ENCODE measurements around the gene ZNF652. TPM values are rescaled to one million over a fixed set of nuclear protein-coding genes. Genes with fewer than 3 reads are reported as not detected.

The ZNF652 gene
- total and polyA plus RNA-seq, 2 of the 4 experiments (the other 2 are of a cell fraction), result 3.6 to 8.8 TPM

DNA sequence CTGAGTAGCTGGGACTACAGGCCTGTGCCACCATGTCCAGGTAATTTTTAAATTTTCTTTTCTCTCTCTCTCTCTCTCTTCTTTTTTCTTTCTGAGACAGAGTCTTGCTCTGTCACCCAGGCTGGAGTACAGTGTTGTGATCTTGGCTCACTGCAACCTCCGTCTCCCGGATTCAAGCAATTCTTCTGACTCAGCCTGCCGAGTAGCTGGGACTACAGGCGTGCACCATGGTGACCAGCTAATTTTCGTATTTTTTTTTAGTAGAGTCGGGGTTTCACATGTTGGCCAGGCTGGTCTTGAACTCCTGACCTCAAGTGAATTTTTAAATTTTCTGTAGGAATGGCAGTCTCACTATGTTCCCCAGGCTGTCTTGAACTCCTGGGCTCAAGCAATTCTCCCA, 11.1 kb upstream of the ZNF652 start:
- H2AK5ac ChIP-seq (ENCODE audit: low read depth, low read length), result no peak overlapping the region
- no peaks in the 10 kb centered on the region for H3K36me3 ChIP-seq (ENCODE audit: control insufficient read depth, insufficient read depth, low read length)
- H3K4me2 ChIP-seq (ENCODE audit: low read depth, low read length), result no peak overlapping the region
- BruUV-seq (replicated peaks), result no TSS peak
- H3K27me3 ChIP-seq (ENCODE audit: control insufficient read depth, insufficient read depth, low read length), result peaks cover 4% of the 10 kb centered on the region; the same call in 1 of the 2 replicates
- TF ChIP-seq MAZ (IDR thresholded peaks at IDR 0.05; ENCODE audit: borderline replicate concordance, low read depth, low read length) (no peak), MAFK (IDR thresholded peaks at IDR 0.05; ENCODE audit: low read depth, low read length) (no peak), NFE2L2 (IDR thresholded peaks at IDR 0.05; ENCODE audit: low read depth, low read length) (no peak), RFX5 (IDR thresholded peaks at IDR 0.05; ENCODE audit: low read depth, low read length) (no peak), RAD21 (IDR thresholded peaks at IDR 0.05; ENCODE audit: low read length) (no peak), CEBPB (IDR thresholded peaks at IDR 0.05; ENCODE audit: low read depth, low read length) (no peak), SMC3 (IDR thresholded peaks at IDR 0.05; ENCODE audit: low read depth, low read length) (no peak), RCOR1 (IDR thresholded peaks at IDR 0.05; ENCODE audit: insufficient replicate concordance, low read length) (no peak), MXI1 (IDR thresholded peaks at IDR 0.05; ENCODE audit: borderline replicate concordance, low read depth, low read length) (no peak), POLR2A (IDR thresholded peaks at IDR 0.05; ENCODE audit: low read depth, low read length) (no peak), FOS (IDR thresholded peaks at IDR 0.05; ENCODE audit: low read depth, low read length) (no peak), CHD1 (IDR thresholded peaks at IDR 0.05; ENCODE audit: low read depth, low read length) (no peak), BHLHE40 (IDR thresholded peaks at IDR 0.05; ENCODE audit: low read depth, low read length) (no peak)
- TF ChIP-seq, protein P1, sequence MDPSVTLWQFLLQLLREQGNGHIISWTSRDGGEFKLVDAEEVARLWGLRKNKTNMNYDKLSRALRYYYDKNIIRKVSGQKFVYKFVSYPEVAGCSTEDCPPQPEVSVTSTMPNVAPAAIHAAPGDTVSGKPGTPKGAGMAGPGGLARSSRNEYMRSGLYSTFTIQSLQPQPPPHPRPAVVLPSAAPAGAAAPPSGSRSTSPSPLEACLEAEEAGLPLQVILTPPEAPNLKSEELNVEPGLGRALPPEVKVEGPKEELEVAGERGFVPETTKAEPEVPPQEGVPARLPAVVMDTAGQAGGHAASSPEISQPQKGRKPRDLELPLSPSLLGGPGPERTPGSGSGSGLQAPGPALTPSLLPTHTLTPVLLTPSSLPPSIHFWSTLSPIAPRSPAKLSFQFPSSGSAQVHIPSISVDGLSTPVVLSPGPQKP (IDR thresholded peaks at IDR 0.05; ENCODE audit: borderline replicate concordance, low read depth, low read length), result no peak
- TF ChIP-seq, protein P2, sequence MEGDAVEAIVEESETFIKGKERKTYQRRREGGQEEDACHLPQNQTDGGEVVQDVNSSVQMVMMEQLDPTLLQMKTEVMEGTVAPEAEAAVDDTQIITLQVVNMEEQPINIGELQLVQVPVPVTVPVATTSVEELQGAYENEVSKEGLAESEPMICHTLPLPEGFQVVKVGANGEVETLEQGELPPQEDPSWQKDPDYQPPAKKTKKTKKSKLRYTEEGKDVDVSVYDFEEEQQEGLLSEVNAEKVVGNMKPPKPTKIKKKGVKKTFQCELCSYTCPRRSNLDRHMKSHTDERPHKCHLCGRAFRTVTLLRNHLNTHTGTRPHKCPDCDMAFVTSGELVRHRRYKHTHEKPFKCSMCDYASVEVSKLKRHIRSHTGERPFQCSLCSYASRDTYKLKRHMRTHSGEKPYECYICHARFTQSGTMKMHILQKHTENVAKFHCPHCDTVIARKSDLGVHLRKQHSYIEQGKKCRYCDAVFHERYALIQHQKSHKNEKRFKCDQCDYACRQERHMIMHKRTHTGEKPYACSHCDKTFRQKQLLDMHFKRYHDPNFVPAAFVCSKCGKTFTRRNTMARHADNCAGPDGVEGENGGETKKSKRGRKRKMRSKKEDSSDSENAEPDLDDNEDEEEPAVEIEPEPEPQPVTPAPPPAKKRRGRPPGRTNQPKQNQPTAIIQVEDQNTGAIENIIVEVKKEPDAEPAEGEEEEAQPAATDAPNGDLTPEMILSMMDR (conservative IDR thresholded peaks at IDR 0.05; ENCODE audit: low read depth, low read length), result no peak
- TF ChIP-seq, protein P3, sequence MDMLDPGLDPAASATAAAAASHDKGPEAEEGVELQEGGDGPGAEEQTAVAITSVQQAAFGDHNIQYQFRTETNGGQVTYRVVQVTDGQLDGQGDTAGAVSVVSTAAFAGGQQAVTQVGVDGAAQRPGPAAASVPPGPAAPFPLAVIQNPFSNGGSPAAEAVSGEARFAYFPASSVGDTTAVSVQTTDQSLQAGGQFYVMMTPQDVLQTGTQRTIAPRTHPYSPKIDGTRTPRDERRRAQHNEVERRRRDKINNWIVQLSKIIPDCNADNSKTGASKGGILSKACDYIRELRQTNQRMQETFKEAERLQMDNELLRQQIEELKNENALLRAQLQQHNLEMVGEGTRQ (IDR thresholded peaks at IDR 0.05; ENCODE audit: low read depth, low read length), result no peak
- POLR2A ChIA-PET (ENCODE audit: unreplicated experiment), result no interaction called here
- H3K56ac ChIP-seq (ENCODE audit: extremely low read depth, insufficient read depth, low read length), result no peak overlapping the region
- H2BK5ac ChIP-seq (ENCODE audit: low read depth, low read length, poor library complexity, severe bottlenecking), result no peak overlapping the region
- no peak overlapping the region for H4K5ac ChIP-seq (ENCODE audit: low read depth, low read length)
- no peak overlapping the region for H3K27ac ChIP-seq (ENCODE audit: insufficient read depth, low read length)
- no peaks in the 10 kb centered on the region for H3K9me1 ChIP-seq (ENCODE audit: insufficient read depth, low read length)
- H2AK9ac ChIP-seq (replicated peaks; ENCODE audit: low read depth, low read length, poor library complexity), result no peak overlapping the region
- no peak overlapping the region for H4K8ac ChIP-seq (ENCODE audit: low read depth in 2 of 2, low read length in 2 of 2)
- H4K91ac ChIP-seq (ENCODE audit: insufficient read depth, low read depth, low read length), result no peak overlapping the region
- H3K79me1 ChIP-seq (ENCODE audit: low read depth in 1 of 2, low read length in 2 of 2), result no peaks in the 10 kb centered on the region
- WGBS, 2 experiments (ENCODE audit: extremely low coverage in 2 of 2, insufficient read length in 1 of 2), result 50% methylated on average over 2 of the region's 6 CpGs; no CpG with 5 or more reads in 1 of the 2 experiments
- DNase-seq (no peak), ATAC-seq (ENCODE audit: low read depth) (no peak)
- intact Hi-C loops (cut with micrococcal nuclease), result no loop called here
- H3K4me1 ChIP-seq (ENCODE audit: control insufficient read depth, insufficient read depth, low read length), result no peaks in the 10 kb centered on the region; the same call in 1 of the 2 replicates
- H3K14ac ChIP-seq (replicated peaks; ENCODE audit: low read depth, low read length), result no peak overlapping the region
- H3K23ac ChIP-seq (ENCODE audit: low read depth, low read length), result no peak overlapping the region
- in situ Hi-C loops (cut with MboI; ENCODE audit: low sequenced_read_pairs), result no loop called here
- no peak overlapping the region for H2BK15ac ChIP-seq (ENCODE audit: low read depth, low read length)
- dilution Hi-C loops (cut with HindIII; ENCODE audit: low sequenced_read_pairs, unreplicated experiment), result no loop called here
- no peaks in the 10 kb centered on the region for H4K20me1 ChIP-seq (ENCODE audit: insufficient read depth, low read length)
- CTCF ChIA-PET, result no interaction called here
- no peak overlapping the region for H3K18ac ChIP-seq (ENCODE audit: low read depth, low read length)
- no peak overlapping the region for H2BK20ac ChIP-seq (ENCODE audit: low read depth, low read length)
- H2BK120ac ChIP-seq (ENCODE audit: low read depth, low read length), result no peak overlapping the region
- no peak overlapping the region for H3K9ac ChIP-seq (ENCODE audit: low read depth, low read length)
- no peak overlapping the region for H3K4me3 ChIP-seq (ENCODE audit: insufficient read depth, low read depth, low read length)
- H3K9me3 ChIP-seq (ENCODE audit: control insufficient read depth, insufficient read depth, low read length), result no peaks in the 10 kb centered on the region
- no peak overlapping the region for H3K4ac ChIP-seq (ENCODE audit: low read depth, low read length)
- H2AFZ ChIP-seq (replicated peaks; ENCODE audit: low read length, poor library complexity), result no peak overlapping the region

All from IMR-90 (cell line).